H9 (cell line): ENCODE measurements around the gene BEST1. TPM values are rescaled to one million over a fixed set of nuclear protein-coding genes. Genes with fewer than 3 reads are reported as not detected.

Experiments
- DNase-seq: peaks from one replicate; pipeline ENCODE4 v3.0.0-alpha.2; 2017
- H2AFZ ChIP-seq: one replicate; pipeline ENCODE4 v1.6.1; 2013; ENCODE audit warnings: mild to moderate bottlenecking, low read length, control low read depth, moderate library complexity
- H2AK5ac ChIP-seq: 2 replicates; pipeline ENCODE4 v1.6.1; 2013; ENCODE audit warnings: low read length, control low read depth, mixed read lengths; ENCODE audit not compliant: insufficient read length
- H2BK120ac ChIP-seq: one replicate; pipeline ENCODE4 v1.6.1; 2013; ENCODE audit warnings: low read depth, mild to moderate bottlenecking, low read length, control low read depth, inconsistent platforms; ENCODE audit not compliant: poor library complexity, severe bottlenecking
- H2BK12ac ChIP-seq: 2 replicates; pipeline ENCODE4 v1.6.1; 2013; ENCODE audit warnings: low read length, control low read depth, mixed read lengths, low read depth; ENCODE audit not compliant: insufficient read length
- H2BK15ac ChIP-seq: 2 replicates; pipeline ENCODE4 v1.6.1; 2013; ENCODE audit warnings: low read depth, low read length, control low read depth
- H2BK20ac ChIP-seq: one replicate; pipeline ENCODE4 v1.6.1; 2013; ENCODE audit warnings: low read depth, mild to moderate bottlenecking, low read length, control low read depth, inconsistent platforms; ENCODE audit not compliant: poor library complexity, severe bottlenecking
- H2BK5ac ChIP-seq: 2 replicates; pipeline ENCODE4 v1.6.1; 2013; ENCODE audit warnings: low read length, control low read depth, mixed read lengths; ENCODE audit not compliant: insufficient read length
- H3K14ac ChIP-seq: 2 replicates; pipeline ENCODE4 v1.6.1; 2013; ENCODE audit warnings: low read length, control low read depth; ENCODE audit not compliant: insufficient read depth
- H3K18ac ChIP-seq: 2 replicates; pipeline ENCODE4 v1.6.1; 2013; ENCODE audit warnings: low read depth, mild to moderate bottlenecking, mixed read lengths, low read length, control low read depth; ENCODE audit not compliant: insufficient read length
- H3K23ac ChIP-seq: 2 replicates; pipeline ENCODE4 v1.6.1; 2013; ENCODE audit warnings: low read length, control low read depth, mixed read lengths, low read depth; ENCODE audit not compliant: insufficient read length
- H3K23me2 ChIP-seq: 2 replicates; pipeline ENCODE4 v1.6.1; 2013; ENCODE audit warnings: low read depth, mild to moderate bottlenecking, mixed read lengths, low read length, control low read depth; ENCODE audit not compliant: insufficient read length, poor library complexity, severe bottlenecking
- H3K27ac ChIP-seq: 2 replicates; pipeline ENCODE4 v1.5.1; 2013; ENCODE audit warnings: low read length, control low read depth, mixed read lengths, low read depth; ENCODE audit not compliant: insufficient read length
- H3K27me3 ChIP-seq: 2 replicates; pipeline ENCODE4 v1.6.1; 2013; ENCODE audit warnings: low read length, control low read depth, inconsistent platforms; ENCODE audit not compliant: insufficient read depth
- H3K4ac ChIP-seq: 2 replicates; pipeline ENCODE4 v1.6.1; 2013; ENCODE audit warnings: low read depth, mild to moderate bottlenecking, control low read depth, inconsistent platforms, low read length, moderate library complexity
- H3K4me1 ChIP-seq: 2 replicates; pipeline ENCODE4 v1.6.1; 2013; ENCODE audit warnings: low read length, control low read depth, inconsistent platforms; ENCODE audit not compliant: insufficient read depth
- H3K4me2 ChIP-seq: 2 replicates; pipeline ENCODE4 v1.6.1; 2013; ENCODE audit warnings: low read length, control low read depth, mixed read lengths; ENCODE audit not compliant: insufficient read length, insufficient read depth
- H3K56ac ChIP-seq: 2 replicates; pipeline ENCODE4 v1.6.1; 2013; ENCODE audit warnings: low read depth, mild to moderate bottlenecking, mixed read lengths, low read length, control low read depth; ENCODE audit not compliant: insufficient read length
- H3K79me1 ChIP-seq: 2 replicates; pipeline ENCODE4 v1.6.1; 2013; ENCODE audit warnings: low read depth, mild to moderate bottlenecking, moderate library complexity, low read length, control low read depth, inconsistent platforms; ENCODE audit not compliant: insufficient read depth, poor library complexity, severe bottlenecking
- H3K79me2 ChIP-seq: 2 replicates; pipeline ENCODE4 v1.6.1; 2013; ENCODE audit warnings: low read length, control low read depth, inconsistent platforms; ENCODE audit not compliant: insufficient read depth
- H3K9ac ChIP-seq: 2 replicates; pipeline ENCODE4 v1.6.1; 2013; ENCODE audit warnings: low read length, control low read depth, mixed read lengths; ENCODE audit not compliant: insufficient read length; ENCODE audit errors: extremely low read depth
- H3K9me3 ChIP-seq: one replicate; pipeline ENCODE4 v1.6.1; 2013; ENCODE audit warnings: low read depth, low read length, inconsistent platforms; ENCODE audit not compliant: control insufficient read depth
- H3T11ph ChIP-seq: one replicate; pipeline ENCODE4 v1.6.1; 2013; ENCODE audit warnings: mild to moderate bottlenecking, low read length, control low read depth, inconsistent platforms
- H4K20me1 ChIP-seq: one replicate; pipeline ENCODE4 v1.6.1; 2013; ENCODE audit not compliant: control insufficient read depth, insufficient read length, insufficient read depth
- H4K5ac ChIP-seq: 2 replicates; pipeline ENCODE4 v1.6.1; 2013; ENCODE audit warnings: low read depth, mild to moderate bottlenecking, mixed read lengths, low read length, control low read depth; ENCODE audit not compliant: insufficient read length
- H4K8ac ChIP-seq: replicated peaks from 2 replicates; pipeline ENCODE4 v1.6.1; 2013; ENCODE audit warnings: low read length, control low read depth, mixed read lengths, low read depth; ENCODE audit not compliant: insufficient read length
- H4K91ac ChIP-seq: 2 replicates; pipeline ENCODE4 v1.6.1; 2013; ENCODE audit warnings: low read depth, mild to moderate bottlenecking, moderate library complexity, mixed read lengths, low read length, control low read depth; ENCODE audit not compliant: insufficient read length
- H3K27ac Mint-ChIP-seq, 3 experiments: 2 replicates in 2 of 3; 3 replicates in 1 of 3; pipeline ENCODE4 v1.8.0; 2020 to 2021; ENCODE audit warnings: mixed read lengths in 3 of 3, mild to moderate bottlenecking in 1 of 3, moderate library complexity in 1 of 3
- H3K27me3 Mint-ChIP-seq: 2 replicates; pipeline ENCODE4 v1.8.0; 2021; ENCODE audit warnings: low read depth, mild to moderate bottlenecking, moderate library complexity, mixed read lengths
- H3K36me3 Mint-ChIP-seq, 3 experiments: 2 replicates in 2 of 3; 3 replicates in 1 of 3; pipeline ENCODE4 v1.8.0; 2020 to 2021; ENCODE audit warnings: low read depth in 3 of 3, mixed read lengths in 3 of 3; ENCODE audit not compliant: insufficient read depth in 1 of 3
- H3K4me1 Mint-ChIP-seq, 2 experiments: 2 replicates each; pipeline ENCODE4 v1.8.0; 2020; ENCODE audit warnings: mixed read lengths in 2 of 2
- H3K4me3 Mint-ChIP-seq, 2 experiments: 2 replicates in 1 of 2; 3 replicates in 1 of 2; pipeline ENCODE4 v1.8.0; 2020 to 2021; ENCODE audit warnings: mild to moderate bottlenecking in 2 of 2, mixed read lengths in 2 of 2, moderate library complexity in 1 of 2
- H3K9me3 Mint-ChIP-seq, 2 experiments: 2 replicates in 1 of 2; 3 replicates in 1 of 2; pipeline ENCODE4 v1.8.0; 2020; ENCODE audit warnings: mild to moderate bottlenecking in 2 of 2, mixed read lengths in 2 of 2, moderate library complexity in 1 of 2
- CTCF ChIP-seq: fragments of 200-600 bp; sonication (generic); conservative IDR thresholded peaks from 3 replicates; pipeline ENCODE4 v1.8.0; 2021; ENCODE audit warnings: antibody characterized with exemption, mild to moderate bottlenecking
- WGBS: extraction: QIAGEN DNeasy Blood & Tissue Kit; methylation state at CpG from one replicate; pipeline ENCODE4 v1.1.7; 2013; ENCODE audit warnings: missing lambda C conversion rate, low lambda C conversion rate, mixed read lengths; ENCODE audit not compliant: insufficient read length; ENCODE audit errors: extremely low coverage; 5-methylcytosine and 5-hydroxymethylcytosine counted together
- total RNA-seq: library from RNA; stranded (reverse); gene quantifications from 2 replicates; pipeline ENCODE4 v1.2.1, GENCODE V29; 2021

BEST1 gene
- total RNA-seq, 1 experiment from 2014 or later = 0.24 TPM

GRCh38 chr11:61972112-61972671, 22.0 kb downstream of the BEST1 start:
- H3K4me1 Mint-ChIP-seq = peaks cover 45 to 59% of the 10 kb centered on the region in 2 experiments
- peak overlapping the region in 1 of 2 experiments; percentile 3; a peak in 1 of 5 replicates for H3K4me3 Mint-ChIP-seq
- TF ChIP-seq CTCF = no peak
- H3K4ac ChIP-seq = no peak overlapping the region
- no peaks in the 10 kb centered on the region for H4K20me1 ChIP-seq
- H2BK20ac ChIP-seq = no peak overlapping the region
- H3K4me2 ChIP-seq = peak overlapping the region; percentile 18
- no peak overlapping the region for H3K56ac ChIP-seq
- H3K9me3 Mint-ChIP-seq = no peaks in the 10 kb centered on the region
- H3K36me3 Mint-ChIP-seq = peaks cover 0 to 4% (median 0%) of the 10 kb centered on the region in 3 experiments; a peak in 2 of 7 replicates
- no peaks in the 10 kb centered on the region for H3K9me3 ChIP-seq
- no CpG with 5 or more reads among the region's 7 CpGs for WGBS
- peak overlapping the region; percentile 63 for H2BK12ac ChIP-seq
- H3K23me2 ChIP-seq = peaks cover 10% of the 10 kb centered on the region
- H3T11ph ChIP-seq = no peak overlapping the region
- H3K27me3 Mint-ChIP-seq = peaks cover 15% of the 10 kb centered on the region
- no peak overlapping the region for H2BK15ac ChIP-seq
- no peaks in the 10 kb centered on the region for H3K27me3 ChIP-seq
- no peak overlapping the region for H2AK5ac ChIP-seq
- H3K79me2 ChIP-seq = no peaks in the 10 kb centered on the region
- no peak overlapping the region for H3K23ac ChIP-seq
- no peak overlapping the region for H4K5ac ChIP-seq
- peaks cover 12% of the 10 kb centered on the region; the same call in 1 of the 2 replicates for H3K4me1 ChIP-seq
- peak overlapping the region; percentile 41; the same call in 1 of the 2 replicates for H3K14ac ChIP-seq
- H2BK5ac ChIP-seq = peak overlapping the region; percentile 45
- H2AFZ ChIP-seq = no peak overlapping the region
- H4K91ac ChIP-seq = peak overlapping the region; percentile 51
- no peak overlapping the region for H2BK120ac ChIP-seq
- H3K9ac ChIP-seq = no peak overlapping the region
- peak overlapping the region; percentile 10 to 29 (median 14); a peak in 3 of 7 replicates for H3K27ac Mint-ChIP-seq
- DNase-seq = no peak
- no peak overlapping the region for H4K8ac ChIP-seq
- no peaks in the 10 kb centered on the region for H3K79me1 ChIP-seq
- peak overlapping the region; percentile 93 for H3K18ac ChIP-seq
- H3K27ac ChIP-seq = peak overlapping the region; percentile 23
